ENCODE results near the gene TACC2. TPM values are rescaled to one million over a fixed set of nuclear protein-coding genes. Genes with fewer than 3 reads are reported as not detected.

Gene TACC2
- total and polyA plus RNA-seq, 9 of the 15 experiments (the other 6 are each of a cell fraction or from before 2014, with no cell fraction given): under 0.01 to 0.35 (median 0.03) TPM; not detected in 6

DNA sequence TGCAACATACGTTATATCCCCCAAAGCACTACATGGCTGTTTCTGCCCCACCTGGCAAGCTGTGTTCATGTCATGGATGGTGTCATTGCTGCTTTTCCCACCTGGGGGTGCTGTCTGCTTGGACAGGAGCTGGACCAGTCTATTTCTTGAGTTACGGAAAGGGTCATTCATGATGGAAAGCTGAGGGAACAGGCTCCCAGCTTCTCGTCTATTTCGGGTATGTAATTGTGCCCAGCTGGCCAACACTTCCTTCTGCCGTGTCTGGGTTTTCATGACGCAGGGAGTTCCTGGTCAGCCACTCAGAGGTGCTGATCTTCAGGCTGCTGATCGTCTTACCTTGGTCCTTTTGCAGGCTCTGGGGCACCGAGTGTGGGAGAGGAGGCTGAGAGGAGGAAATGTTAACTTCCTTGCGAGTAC is 290.8 kb downstream of the TACC2 start (continued):
- no peak for TF ChIP-seq EHMT2 (IDR thresholded peaks at IDR 0.05)
- TF ChIP-seq HOXB6 (CRISPR knock-in tag; IDR thresholded peaks at IDR 0.05; ENCODE audit: borderline replicate concordance): no peak
- no peak for TF ChIP-seq RFX5 (IDR thresholded peaks at IDR 0.05; ENCODE audit: low read depth, low read length)
- TF ChIP-seq VEZF1 (CRISPR knock-in tag; IDR thresholded peaks at IDR 0.05): no peak
- TF ChIP-seq MITF (IDR thresholded peaks at IDR 0.05): no peak
- no peak for TF ChIP-seq POLR2A (conservative IDR thresholded peaks at IDR 0.05)
- no peak for TF ChIP-seq NELFE (IDR thresholded peaks at IDR 0.05; ENCODE audit: insufficient read depth, insufficient read length)
- no peak for TF ChIP-seq STAT5A (IDR thresholded peaks at IDR 0.05; ENCODE audit: borderline replicate concordance, low read length)
- TF ChIP-seq ZNF143 (CRISPR knock-in tag; IDR thresholded peaks at IDR 0.05): no peak
- TF ChIP-seq ZNF740 (CRISPR knock-in tag; IDR thresholded peaks at IDR 0.05): no peak
- TF ChIP-seq ZNF740 (tag; IDR thresholded peaks at IDR 0.05): no peak
- TF ChIP-seq BHLHE40 (IDR thresholded peaks at IDR 0.05; ENCODE audit: low read length): no peak
- no peak for TF ChIP-seq ZSCAN32 (CRISPR knock-in tag; IDR thresholded peaks at IDR 0.05)
- TF ChIP-seq TCFL5 (CRISPR knock-in tag; conservative IDR thresholded peaks at IDR 0.05): no peak
- TF ChIP-seq ETS2 (tag; IDR thresholded peaks at IDR 0.05; ENCODE audit: borderline replicate concordance, poor library complexity, severe bottlenecking): no peak
- no peak for TF ChIP-seq RAD51 (IDR thresholded peaks at IDR 0.05; ENCODE audit: borderline replicate concordance, low read depth)
- no peak for TF ChIP-seq CXXC5 (CRISPR knock-in tag; IDR thresholded peaks at IDR 0.05)
- no peak for TF ChIP-seq HBP1 (CRISPR knock-in tag; IDR thresholded peaks at IDR 0.05)
- no peak for TF ChIP-seq RUNX1 (IDR thresholded peaks at IDR 0.05; ENCODE audit: low read depth)
- no peak for TF ChIP-seq TARDBP (IDR thresholded peaks at IDR 0.05)
